ENCODE results near the gene CDH12. TPM values are rescaled to one million over a fixed set of nuclear protein-coding genes. Genes with fewer than 3 reads are reported as not detected.

Gene CDH12
- total RNA-seq, 1 experiment from 2014 or later = not detected

DNA sequence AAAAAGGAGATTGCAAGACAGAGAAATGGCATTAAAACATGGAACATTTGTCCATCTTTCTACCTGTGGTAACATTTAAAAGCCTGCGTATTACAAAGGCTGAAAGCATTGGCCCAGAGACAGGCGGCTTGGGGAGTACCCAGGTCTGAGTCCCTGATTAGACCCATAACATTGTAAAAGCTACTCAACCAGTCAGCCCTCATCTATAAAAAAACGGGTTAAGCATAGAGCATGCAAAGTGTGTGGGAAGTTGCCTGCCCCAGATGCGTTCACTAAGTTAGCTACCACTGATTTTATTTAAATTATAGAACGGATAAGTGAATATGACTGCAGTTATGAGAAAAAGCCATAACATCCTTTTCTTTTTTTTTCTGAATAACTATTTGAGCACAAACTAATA lies 276.1 kb downstream of the CDH12 start:
- Histone ChIP-seq H3K4me1 (ENCODE audit: insufficient read depth, low read length) (no peaks in the 10 kb centered on the region), H4K20me1 (ENCODE audit: control insufficient read depth, insufficient read depth, insufficient read length) (no peaks in the 10 kb centered on the region), H2BK15ac (ENCODE audit: low read depth, low read length) (no peak overlapping the region), H2BK5ac (ENCODE audit: insufficient read length, low read length) (no peak overlapping the region), H4K5ac (ENCODE audit: insufficient read length, low read depth, low read length) (no peak overlapping the region), H3K27ac (ENCODE audit: insufficient read length, low read depth, low read length) (no peak overlapping the region), H3K14ac (ENCODE audit: insufficient read depth, low read length) (no peak overlapping the region), H4K91ac (ENCODE audit: insufficient read length, low read depth, low read length) (no peak overlapping the region), H3K23me2 (ENCODE audit: insufficient read length, low read depth, low read length, poor library complexity, severe bottlenecking) (no peaks in the 10 kb centered on the region), H2AK5ac (ENCODE audit: insufficient read length, low read length) (no peak overlapping the region), H2BK20ac (ENCODE audit: low read depth, low read length, poor library complexity, severe bottlenecking) (no peak overlapping the region), H3K23ac (ENCODE audit: insufficient read length, low read depth, low read length) (no peak overlapping the region), H3K9ac (ENCODE audit: extremely low read depth, insufficient read length, low read length) (no peak overlapping the region), H2AFZ (ENCODE audit: low read length) (no peak overlapping the region), H3K79me1 (ENCODE audit: insufficient read depth, low read depth, low read length, poor library complexity, severe bottlenecking) (no peaks in the 10 kb centered on the region), H2BK12ac (ENCODE audit: insufficient read length, low read depth, low read length) (no peak overlapping the region), H3K4me2 (ENCODE audit: insufficient read depth, insufficient read length, low read length) (no peak overlapping the region), H3K79me2 (ENCODE audit: insufficient read depth, low read length) (no peaks in the 10 kb centered on the region), H3K56ac (ENCODE audit: insufficient read length, low read depth, low read length) (no peak overlapping the region), H3K9me3 (ENCODE audit: control insufficient read depth, low read depth, low read length) (no peaks in the 10 kb centered on the region), H3K27me3 (ENCODE audit: insufficient read depth, low read length) (no peaks in the 10 kb centered on the region), H3K18ac (ENCODE audit: insufficient read length, low read depth, low read length) (no peak overlapping the region), H2BK120ac (ENCODE audit: low read depth, low read length, poor library complexity, severe bottlenecking) (no peak overlapping the region), H4K8ac (replicated peaks; ENCODE audit: insufficient read length, low read depth, low read length) (no peak overlapping the region), H3K4ac (ENCODE audit: low read depth, low read length) (no peak overlapping the region), H3T11ph (ENCODE audit: low read length) (no peak overlapping the region)
- DNase-seq = no peak
- no peak overlapping the region for H3K27ac Mint-ChIP-seq
- TF ChIP-seq CTCF (conservative IDR thresholded peaks at IDR 0.05) = no peak
- no peaks in the 10 kb centered on the region for H3K36me3 Mint-ChIP-seq (ENCODE audit: insufficient read depth in 1 of 3, low read depth in 3 of 3)
- H3K4me1 Mint-ChIP-seq = no peaks in the 10 kb centered on the region
- no CpG with 5 or more reads among the region's 5 CpGs for WGBS (ENCODE audit: extremely low coverage, insufficient read length, low lambda C conversion rate)
- no peaks in the 10 kb centered on the region; a peak in 1 of 5 replicates for H3K9me3 Mint-ChIP-seq
- no peak overlapping the region for H3K4me3 Mint-ChIP-seq
- H3K27me3 Mint-ChIP-seq (ENCODE audit: low read depth) = no peaks in the 10 kb centered on the region
